ENCODE results near the gene PRKRIP1.

DNA sequence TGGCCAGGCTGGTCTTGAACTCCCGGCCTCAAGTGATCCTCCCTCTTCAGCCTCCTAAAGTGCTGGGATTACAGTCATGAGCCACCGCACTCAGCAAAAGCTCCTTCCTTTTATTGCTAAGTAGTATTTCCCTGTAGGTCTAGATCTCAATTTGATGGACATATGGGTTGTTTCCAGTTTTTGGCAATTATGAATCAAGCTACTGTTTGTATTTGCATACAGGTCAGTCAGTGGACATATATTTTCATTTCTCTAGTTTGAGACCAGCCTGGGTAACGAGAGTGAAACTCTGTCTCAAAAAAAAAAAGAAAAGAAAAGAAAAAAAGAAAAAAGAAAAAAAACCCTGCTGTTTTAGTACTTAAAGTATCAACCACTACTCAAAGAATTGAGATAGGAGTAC, 6.4 kb upstream of the PRKRIP1 start:
- TF ChIP-seq, protein P1, sequence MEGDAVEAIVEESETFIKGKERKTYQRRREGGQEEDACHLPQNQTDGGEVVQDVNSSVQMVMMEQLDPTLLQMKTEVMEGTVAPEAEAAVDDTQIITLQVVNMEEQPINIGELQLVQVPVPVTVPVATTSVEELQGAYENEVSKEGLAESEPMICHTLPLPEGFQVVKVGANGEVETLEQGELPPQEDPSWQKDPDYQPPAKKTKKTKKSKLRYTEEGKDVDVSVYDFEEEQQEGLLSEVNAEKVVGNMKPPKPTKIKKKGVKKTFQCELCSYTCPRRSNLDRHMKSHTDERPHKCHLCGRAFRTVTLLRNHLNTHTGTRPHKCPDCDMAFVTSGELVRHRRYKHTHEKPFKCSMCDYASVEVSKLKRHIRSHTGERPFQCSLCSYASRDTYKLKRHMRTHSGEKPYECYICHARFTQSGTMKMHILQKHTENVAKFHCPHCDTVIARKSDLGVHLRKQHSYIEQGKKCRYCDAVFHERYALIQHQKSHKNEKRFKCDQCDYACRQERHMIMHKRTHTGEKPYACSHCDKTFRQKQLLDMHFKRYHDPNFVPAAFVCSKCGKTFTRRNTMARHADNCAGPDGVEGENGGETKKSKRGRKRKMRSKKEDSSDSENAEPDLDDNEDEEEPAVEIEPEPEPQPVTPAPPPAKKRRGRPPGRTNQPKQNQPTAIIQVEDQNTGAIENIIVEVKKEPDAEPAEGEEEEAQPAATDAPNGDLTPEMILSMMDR (IDR thresholded peaks at IDR 0.05; ENCODE audit: low read length): no peak
- TF ChIP-seq EZH2 (IDR thresholded peaks at IDR 0.05; ENCODE audit: borderline replicate concordance, low read length): no peak
